Adipose tissue (tissue), 3 donors: ENCODE results near the gene RAG1. TPM values are rescaled to one million over a fixed set of nuclear protein-coding genes. Genes with fewer than 3 reads are reported as not detected.
"Not testable (repeated sequence)": the region's sequence is repeated elsewhere in the genome, so short reads cannot be mapped to it uniquely, and the experiment has no call there.

Source experiments
- H3K27ac ChIP-seq: one replicate; pipeline ENCODE4 v1.5.1; 2013; ENCODE audit warnings: low read depth, low read length
- WGBS, 3 donors: extraction: QIAGEN DNeasy Blood & Tissue Kit; methylation state at CpG; one replicate each; pipeline ENCODE4 v1.1.7; 2013; 5-methylcytosine and 5-hydroxymethylcytosine counted together
- polyA plus RNA-seq, 3 donors: library from polyadenylated mRNA; stranded (reverse); fragments of 200-250 nt; gene quantifications; one replicate each; pipeline ENCODE4 v1.2.3, GENCODE V29; 2013
- donor health status: healthy with polysubstance abuse.
- donor health status: Bipolar disorder and iron deficiency.
- donor health status: healthy.

RAG1 gene
- polyA plus RNA-seq: under 1 TPM; 0.10 to 0.56 (median 0.21) TPM

- 86 to 96% (median 87%) methylated on average over 1 of the region's 1 CpG for WGBS, 3 donors
- no peak within 1 kb of the TSS for H3K27ac ChIP-seq
Observed at GRCh38 chr11:36567694-36568093, at the start of gene RAG1. TSS of gene RAG1 (plus strand) at chr11:36568007. CDS start at chr11:36573305, 5,298 bp downstream.

GRCh38 chr11:36530840-36531239, 37.0 kb upstream of the RAG1 start:
- no peak overlapping the region for H3K27ac ChIP-seq

GRCh38 chr11:36532941-36533601, 34.7 kb upstream of the RAG1 start:
- 35 to 48% (median 38%) methylated on average over 8 of the region's 8 CpGs for WGBS, 3 donors

GRCh38 chr11:36534276-36534840, 33.4 kb upstream of the RAG1 start:
- H3K27ac ChIP-seq: no peak overlapping the region
- WGBS, 3 donors: 75 to 76% (median 75%) methylated on average over 3 of the region's 3 CpGs

More at GRCh38 chr11:36532941-36533601, 34.7 kb upstream of the RAG1 start:
- no peak overlapping the region for H3K27ac ChIP-seq

GRCh38 chr11:36540998-36541397, 26.8 kb upstream of the RAG1 start:
- WGBS, 3 donors: 8 to 34% (median 26%) methylated on average over 6 of the region's 6 CpGs
- H3K27ac ChIP-seq: no peak overlapping the region

GRCh38 chr11:36550385-36551115, 17.3 kb upstream of the RAG1 start:
- H3K27ac ChIP-seq: no peak overlapping the region
- WGBS, 3 donors: 24 to 66% (median 51%) methylated on average over 1 of the region's 1 CpG

- H3K27ac ChIP-seq: not testable (repeated sequence)
- 93 to 96% (median 96%) methylated on average over 8 to 14 of the region's 17 CpGs for WGBS, 3 donors
Observed at GRCh38 chr11:36557390-36557789, 10.4 kb upstream of the RAG1 start.

- H3K27ac ChIP-seq: no peak overlapping the region
Observed at GRCh38 chr11:36557991-36558390, 9.8 kb upstream of the RAG1 start.

GRCh38 chr11:36558571-36559413, 9.0 kb upstream of the RAG1 start:
- no peak overlapping the region for H3K27ac ChIP-seq

GRCh38 chr11:36564376-36565030, 3.3 kb upstream of the RAG1 start:
- no peak overlapping the region for H3K27ac ChIP-seq
- WGBS, 3 donors: 3 to 7% (median 5%) methylated on average over 15 of the region's 15 CpGs

More at GRCh38 chr11:36558571-36559413, 9.0 kb upstream of the RAG1 start:
- 62 to 73% (median 70%) methylated on average over 4 of the region's 4 CpGs for WGBS, 3 donors

- WGBS, 3 donors: 50 to 72% (median 64%) methylated on average over 6 of the region's 6 CpGs
- no peak overlapping the region for H3K27ac ChIP-seq
Observed at GRCh38 chr11:36565031-36565610, 2.7 kb upstream of the RAG1 start.

GRCh38 chr11:36566407-36567053, 1.3 kb upstream of the RAG1 start:
- WGBS, 3 donors: 92 to 95% (median 93%) methylated on average over 4 of the region's 4 CpGs
- no peak overlapping the region for H3K27ac ChIP-seq

GRCh38 chr11:36569095-36569494, 1.3 kb downstream of the RAG1 start:
- WGBS, 3 donors: 78 to 89% (median 81%) methylated on average over 4 of the region's 4 CpGs
- no peak overlapping the region for H3K27ac ChIP-seq

GRCh38 chr11:36574486-36574885, 6.7 kb downstream of the RAG1 start:
- WGBS, 3 donors: 83 to 91% (median 88%) methylated on average over 8 of the region's 8 CpGs

GRCh38 chr11:36577373-36577772, 9.6 kb downstream of the RAG1 start:
- no peak overlapping the region for H3K27ac ChIP-seq
- 64 to 85% (median 65%) methylated on average over 2 of the region's 2 CpGs for whole genome bisulfite sequencing, 3 donors

More at GRCh38 chr11:36574486-36574885, 6.7 kb downstream of the RAG1 start:
- no peak overlapping the region for H3K27ac ChIP-seq

GRCh38 chr11:36577859-36578258, 10.1 kb downstream of the RAG1 start:
- WGBS, 3 donors: 86 to 96% (median 88%) methylated on average over 2 of the region's 2 CpGs
- H3K27ac ChIP-seq: no peak overlapping the region

- WGBS, 3 donors: 67 to 73% (median 72%) methylated on average over 1 of the region's 1 CpG
- no peak overlapping the region for H3K27ac ChIP-seq
Observed at GRCh38 chr11:36578458-36578857, 10.7 kb downstream of the RAG1 start.
